GM18526 (cell line): ENCODE results near the gene PHYKPL.

Source experiments
- POLR2A ChIP-seq: IDR thresholded peaks from 3 replicates; pipeline ENCODE4 v1.6.1; 2011; ENCODE audit not compliant: insufficient read length; ENCODE audit errors: extremely low read depth

PHYKPL gene

GRCh38 chr5:178249191-178249989 is 16.8 kb upstream of the PHYKPL start:
- TF ChIP-seq POLR2A = no peak

- no peak for TF ChIP-seq POLR2A
These were observed 16.1 kb upstream of the PHYKPL start for GRCh38 chr5:178248750-178249149.

GRCh38 chr5:178247481-178248456 is 15.2 kb upstream of the PHYKPL start:
- no peak for TF ChIP-seq POLR2A

DNA sequence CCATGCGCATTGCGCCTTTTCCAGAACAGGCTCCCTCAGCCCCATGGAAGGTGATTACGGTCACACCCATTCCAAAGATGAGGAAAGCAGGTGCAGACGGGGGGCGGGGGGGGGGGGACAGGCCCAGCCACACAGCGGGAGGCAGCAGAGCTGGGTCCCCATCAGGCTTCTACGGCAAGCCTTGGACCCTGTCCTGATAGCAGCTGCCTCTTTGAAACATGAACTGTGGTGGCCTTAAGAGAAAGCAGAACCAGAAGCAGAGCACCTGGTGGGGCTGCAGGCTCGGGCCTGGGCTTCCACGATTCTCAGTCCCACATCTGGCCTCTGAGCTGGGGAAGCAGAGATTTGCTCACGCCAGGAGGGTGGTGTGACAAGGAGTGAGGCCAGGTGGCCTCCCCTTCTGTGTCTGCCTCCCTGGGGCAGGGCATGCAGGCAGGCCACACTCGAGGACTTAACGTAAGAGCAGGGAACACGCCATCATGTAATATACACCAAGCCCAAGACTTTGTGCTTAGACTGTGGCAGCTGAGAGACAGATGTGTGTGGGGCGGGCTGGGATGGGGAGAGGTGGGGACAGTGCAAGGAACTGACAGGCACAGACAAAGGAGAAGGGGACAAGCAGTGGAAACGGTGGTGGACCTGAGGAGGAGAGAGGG is 14.2 kb upstream of the PHYKPL start:
- TF ChIP-seq POLR2A = no peak

GRCh38 chr5:178245389-178245788 is 12.8 kb upstream of the PHYKPL start:
- no peak for TF ChIP-seq POLR2A

DNA sequence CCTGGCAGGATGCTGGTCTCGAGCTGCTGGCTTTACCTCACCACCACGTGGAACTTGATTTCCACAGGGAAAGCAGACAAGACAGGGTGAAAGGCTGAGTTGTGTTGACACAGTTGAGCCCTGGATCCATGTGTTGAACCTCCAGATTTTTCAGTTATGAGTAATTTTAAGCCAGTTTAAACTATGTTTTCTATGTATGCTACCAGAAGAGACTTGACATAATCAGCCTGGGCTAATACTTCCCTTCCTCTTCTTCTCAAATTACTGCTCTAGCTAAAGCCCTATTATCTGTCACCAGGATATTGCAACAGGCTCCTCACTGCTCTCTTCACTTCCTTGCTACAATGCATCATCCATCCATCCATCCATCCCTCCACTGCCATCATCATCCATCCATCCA is 12.0 kb upstream of the PHYKPL start:
- no peak for TF ChIP-seq POLR2A

GRCh38 chr5:178242416-178242815 is 9.8 kb upstream of the PHYKPL start:
- TF ChIP-seq POLR2A = no peak

DNA sequence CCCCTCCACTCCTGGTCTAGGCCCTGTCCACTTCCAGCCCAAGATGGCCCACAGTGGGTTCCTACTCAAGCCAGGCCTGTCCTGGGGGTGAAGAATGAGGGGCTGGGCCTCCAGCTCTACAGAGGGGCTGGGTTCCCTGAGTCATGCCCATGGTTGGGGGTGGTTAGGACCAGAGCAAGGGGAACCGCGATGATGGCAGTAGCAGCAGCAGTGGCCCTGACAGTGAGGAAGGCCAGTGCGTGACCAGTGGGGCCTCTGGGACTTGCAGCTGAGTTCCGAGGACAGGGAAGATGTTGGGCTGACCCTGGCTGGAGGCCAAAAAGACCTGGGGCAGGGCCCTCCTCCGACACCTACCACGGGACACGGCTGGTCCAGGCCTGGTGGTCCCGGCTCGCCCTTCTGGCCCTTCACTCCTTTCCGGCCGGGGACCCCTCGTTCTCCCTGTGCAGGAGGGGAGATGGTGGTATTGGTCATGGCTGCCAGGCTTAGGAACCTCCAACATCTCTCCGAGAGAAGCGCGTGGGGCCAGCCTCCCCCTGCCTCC is 9.2 kb upstream of the PHYKPL start:
- TF ChIP-seq POLR2A = no peak

DNA sequence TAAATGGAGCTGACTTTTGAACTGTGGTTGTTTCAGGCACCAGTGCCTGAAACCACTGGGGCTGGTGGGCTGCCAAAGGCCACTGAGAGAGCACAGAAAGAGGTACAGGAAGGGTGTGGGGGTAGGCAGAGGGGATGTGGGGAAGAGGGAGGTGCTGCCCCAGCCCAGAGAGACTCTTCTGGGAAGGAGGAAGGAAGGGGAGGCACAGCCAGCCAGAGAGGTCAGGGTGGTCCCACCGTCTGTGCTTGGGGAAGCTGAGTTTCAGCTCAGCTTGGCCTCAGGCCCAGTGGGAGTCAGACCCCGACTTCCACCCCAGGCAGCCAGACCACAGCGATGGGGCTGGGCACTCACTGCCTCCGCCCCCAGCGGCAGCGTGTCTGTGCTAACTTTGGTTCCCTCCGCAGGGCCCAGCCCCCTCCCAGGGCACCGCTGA is 8.6 kb upstream of the PHYKPL start:
- TF ChIP-seq POLR2A = no peak

DNA sequence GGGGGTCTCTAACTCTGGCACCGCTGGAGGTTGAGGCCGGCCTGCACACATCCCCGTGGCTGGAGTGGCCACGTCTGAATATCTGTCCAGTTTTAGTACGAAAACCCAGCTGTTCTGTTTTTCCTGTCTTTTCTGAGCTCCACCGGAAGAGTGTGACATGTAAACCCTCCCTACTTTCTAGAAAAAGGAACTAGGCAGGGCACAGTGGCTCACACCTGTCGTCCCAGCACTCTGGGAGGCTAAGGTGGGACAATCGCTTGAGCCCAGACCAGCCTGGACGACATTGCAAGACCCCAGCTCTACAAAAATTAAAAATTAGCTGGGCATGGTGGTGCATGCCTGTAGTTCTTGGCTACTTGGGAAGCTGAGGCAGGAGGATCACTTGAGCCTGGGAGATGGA is 8.2 kb upstream of the PHYKPL start:
- no peak for TF ChIP-seq POLR2A

GRCh38 chr5:178240341-178240741 is 7.7 kb upstream of the PHYKPL start:
- TF ChIP-seq POLR2A = no peak

DNA sequence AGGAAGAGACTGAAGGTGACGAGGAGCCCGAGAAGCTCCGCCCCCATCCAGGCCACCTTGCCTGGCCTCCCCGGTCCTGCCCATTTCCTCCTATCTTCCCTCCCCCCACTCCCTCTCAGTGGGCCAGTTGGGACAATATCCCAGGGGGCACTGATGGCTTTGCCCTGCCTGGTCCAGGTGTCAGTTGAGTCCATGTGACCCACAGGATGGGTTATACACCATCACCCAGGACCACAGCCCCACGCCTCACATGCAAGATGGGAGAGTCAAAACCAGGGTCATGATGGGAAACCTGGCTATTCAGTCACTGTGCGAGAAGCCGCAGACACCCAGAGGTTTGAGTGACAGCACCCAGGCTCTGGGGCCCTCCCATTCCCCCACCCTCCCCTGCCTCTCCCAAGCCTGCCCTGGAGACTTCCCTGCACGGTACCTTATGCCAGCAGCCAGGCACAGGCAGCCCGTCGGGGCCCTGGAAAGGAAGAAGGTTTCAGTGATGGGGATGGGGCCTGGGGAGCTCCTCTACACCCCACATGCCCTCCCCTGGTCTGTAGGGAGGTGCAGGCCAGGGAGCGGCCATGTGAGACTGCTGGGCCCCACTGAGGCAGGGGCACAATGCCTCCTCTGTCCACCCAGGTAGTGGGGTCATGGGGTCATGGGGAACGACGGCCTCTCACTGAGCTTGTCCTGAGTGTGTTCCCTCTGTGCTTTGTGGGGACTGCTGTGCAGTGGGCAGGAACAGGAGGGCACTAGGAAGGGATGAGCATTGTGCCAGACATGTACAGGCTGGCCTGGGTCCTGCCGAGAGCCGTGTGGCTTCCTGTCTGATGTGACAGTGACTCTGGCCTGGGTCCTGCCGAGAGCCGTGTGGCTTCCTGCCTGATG is 6.3 kb upstream of the PHYKPL start:
- no peak for TF ChIP-seq POLR2A

GRCh38 chr5:178238313-178238635 is 5.7 kb upstream of the PHYKPL start:
- no peak for TF ChIP-seq POLR2A

DNA sequence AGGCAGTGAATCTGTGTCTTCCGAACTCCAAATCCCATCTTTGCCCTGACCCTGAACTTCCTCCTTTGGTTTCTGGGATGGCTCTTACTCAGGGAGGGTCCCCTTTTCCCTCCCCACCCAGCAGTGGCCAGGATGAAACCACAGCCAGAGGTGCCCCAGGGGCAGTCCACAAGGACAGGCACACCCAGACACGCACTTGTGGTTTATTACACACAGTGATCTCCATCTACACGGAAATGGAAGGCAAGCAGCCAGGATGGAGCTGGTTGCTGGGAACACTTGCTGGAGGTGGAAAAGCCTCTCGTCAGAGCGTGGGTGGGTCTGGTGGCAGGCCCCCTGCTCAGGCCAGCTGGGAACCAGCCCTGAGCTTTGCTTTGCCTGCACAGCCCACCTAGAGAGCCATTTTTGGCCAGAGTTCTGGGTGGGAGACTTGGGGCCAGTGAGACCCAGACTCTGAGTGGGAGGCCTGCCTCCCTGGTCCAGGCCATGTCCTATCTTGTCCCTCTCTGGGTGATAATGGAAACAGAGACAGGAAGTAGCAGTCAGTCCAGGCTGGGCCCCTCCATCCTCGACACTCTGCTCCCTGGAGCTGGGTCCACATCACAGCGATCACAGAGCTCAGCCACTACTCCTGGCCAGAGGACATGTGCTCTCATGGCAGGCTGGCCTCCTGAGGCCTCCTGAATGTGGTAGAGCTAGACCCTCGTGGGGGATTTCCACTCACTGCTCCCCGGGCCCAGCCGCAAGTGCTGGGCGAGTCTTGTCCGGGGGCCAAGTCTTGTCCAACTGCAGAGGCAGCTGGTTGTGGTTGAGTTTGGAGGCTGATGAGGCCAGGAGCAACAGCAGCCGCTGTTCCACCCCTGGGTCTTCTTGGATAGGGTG is 5.1 kb upstream of the PHYKPL start:
- no peak for TF ChIP-seq POLR2A

DNA sequence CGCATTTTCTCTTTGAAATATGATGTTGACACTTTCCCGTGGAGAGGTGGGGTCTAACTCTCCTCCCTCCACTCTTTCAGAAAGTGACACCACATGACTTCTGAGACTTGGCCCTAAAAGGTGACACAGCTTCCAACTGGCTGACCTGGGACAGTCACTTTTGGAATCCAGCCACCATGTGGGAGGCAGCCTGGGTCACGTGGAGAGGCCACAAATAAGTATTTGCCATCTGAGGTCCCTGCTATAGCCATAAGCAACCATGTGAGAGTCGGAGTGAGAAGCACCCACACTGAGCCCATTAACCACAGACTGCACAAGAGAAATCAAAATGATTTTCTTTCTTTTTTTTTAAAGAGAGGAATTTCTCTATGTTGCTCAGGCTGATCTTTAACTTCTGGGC is 4.1 kb upstream of the PHYKPL start:
- no peak for TF ChIP-seq POLR2A
